NCI-H1694 (cell line): ENCODE results near the gene IL6ST.

Source experiments
- DNase-seq: peaks from one replicate; lab custom pipeline; 2025; lab: John Stamatoyannopoulos, UW

The IL6ST gene

GRCh38 chr5:55896238-55896637, 98.5 kb downstream of the IL6ST start:
- DNase-seq: no peak

- no peak for DNase-seq
Measured at GRCh38 chr5:55895346-55895745, 99.4 kb downstream of the IL6ST start.

- DNase-seq: no peak
Measured at GRCh38 chr5:55894135-55894534, 100.6 kb downstream of the IL6ST start.

- DNase-seq: no peak
Measured at GRCh38 chr5:55892479-55892878, 102.3 kb downstream of the IL6ST start.

- no peak for DNase-seq
Measured at GRCh38 chr5:55888205-55888604, 106.6 kb downstream of the IL6ST start.

- no peak for DNase-seq
Measured at GRCh38 chr5:55885359-55885758, 109.4 kb downstream of the IL6ST start.
